Right lobe of liver (tissue), 6 donors: Measurements from ENCODE around the gene WDR93. TPM values are rescaled to one million over a fixed set of nuclear protein-coding genes. Genes with fewer than 3 reads are reported as not detected.

Experiments used
- ATAC-seq, 4 donors: fragments of 200-7000 bp; cut with Tn5 transposase; one replicate each; pipeline ENCODE4 v1.9.1; 2020; ENCODE audit warnings: mild to moderate bottlenecking in 4 of 4, moderate library complexity in 4 of 4
- DNase-seq, 3 donors: peaks; one replicate each; pipeline ENCODE4 v3.0.0-alpha.2; 2020
- H3K27ac ChIP-seq, 3 donors: fragments of 200-600 bp; one replicate each; pipeline ENCODE4 v1.8.0; 2022
- H3K27me3 ChIP-seq, 2 donors: fragments of 200-600 bp; one replicate each; pipeline ENCODE4 v1.8.0; 2022
- H3K36me3 ChIP-seq, 4 donors: fragments of 200-600 bp; sonication (generic) in 1 of 4; one replicate each; pipeline versions ENCODE4 v1.5.1 to v1.8.0; 2017 to 2022; ENCODE audit warnings: control low read depth in 1 of 4
- H3K4me1 ChIP-seq, 4 donors: fragments of 200-600 bp; sonication (generic) in 1 of 4; one replicate each; pipeline versions ENCODE4 v1.5.1 to v1.8.0; 2017 to 2022; ENCODE audit warnings: control low read depth in 1 of 4
- H3K4me3 ChIP-seq, 3 donors: fragments of 200-600 bp; one replicate each; pipeline ENCODE4 v1.8.0; 2022
- H3K9me3 ChIP-seq, 4 donors: fragments of 200-600 bp; sonication (generic) in 1 of 4; one replicate each; pipeline versions ENCODE4 v1.5.1 to v1.8.0; 2017 to 2022; ENCODE audit warnings: control low read depth in 1 of 4
- POLR2A ChIP-seq: fragments of 450-650 bp; IDR thresholded peaks from one replicate; pipeline ENCODE4 v1.6.1; 2017; ENCODE audit warnings: antibody characterized with exemption, mild to moderate bottlenecking
- WGBS: methylation state at CpG from one replicate; pipeline ENCODE4 v1.1.6; 2018; ENCODE audit warnings: low coverage, low lambda C conversion rate; ENCODE audit not compliant: insufficient coverage; ENCODE audit errors: missing lambda C conversion rate; 5-methylcytosine and 5-hydroxymethylcytosine counted together
- intact Hi-C, 2 donors: fragments of 100-400 bp; cut with DNase I; formaldehyde crosslinking; loops; one replicate each; pipeline versions ENCODE4 v1.11.2 to v1.14.1; 2022
- total RNA-seq, 6 experiments: library from RNA; depleted of rRNA in 2 of 6; stranded (reverse); fragments of >200 nt in 2 of 6; fragmentation: NEBNext Ultra II Directional in 3 of 6; extraction: Animal tissue kit (Norgen Biotek cat#: 25700) in 3 of 6; gene quantifications; one replicate each; pipeline versions ENCODE4 v1.1.0 to v1.2.4, GENCODE V29; 2016 to 2023
- TF ChIP-seq, protein P1 (sequence below), 4 donors: fragments of 200-600 bp in 3 of 4; fragments of 450-650 bp in 1 of 4; IDR thresholded peaks; one replicate each; pipeline versions ENCODE4 v1.5.1 to v1.8.0; 2016 to 2022; ENCODE audit warnings: antibody characterized with exemption in 4 of 4, mild to moderate bottlenecking in 2 of 4
- donor health status: DM: no; HTN: yes; CAD: no.
- donor health status: DM: no; HTN: no; CAD: no.
- donor health status: DM: no; HTN: no; CAD: no.
- donor health status: DM: no; HTN: yes; CAD: no.
- donor health status: DM: no; HTN: yes; CAD: no.

The WDR93 gene
- total RNA-seq, 6 experiments from 2014 or later: not detected

DNA sequence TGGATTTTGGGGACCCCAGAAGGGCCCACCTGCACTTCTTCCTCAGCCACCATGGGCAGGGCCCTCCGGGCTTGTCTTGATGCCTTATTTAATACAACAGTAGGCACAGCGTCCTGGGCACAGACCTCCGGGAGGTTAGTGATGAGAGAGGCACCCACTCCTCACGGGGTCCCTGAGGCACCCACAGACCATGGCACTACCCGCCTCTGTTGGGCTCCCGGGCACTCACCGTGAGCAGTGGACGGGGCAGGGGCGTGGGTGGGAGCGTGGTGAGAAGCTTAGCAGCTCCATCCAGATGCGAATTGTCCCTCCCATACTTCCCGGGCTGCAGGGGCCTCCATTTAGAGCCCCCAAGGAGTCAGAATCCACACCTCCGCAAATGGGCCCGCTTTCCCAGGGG, 85.2 kb downstream of the WDR93 start:
- Histone ChIP-seq H3K9me3 (no peaks in the 10 kb centered on the region), H3K4me1 (peaks cover 0 to 16% (median 3%) of the 10 kb centered on the region in 4 donors), H3K27ac (no peak overlapping the region), H3K4me3 (peak overlapping the region; percentile 32 to 44 (median 41)), H3K27me3 (no peaks in the 10 kb centered on the region), H3K36me3 (no peaks in the 10 kb centered on the region)
- intact Hi-C loops: no loop called here
- no peak for DNase-seq
- ATAC-seq: peak in 1 of 4 donors; percentile 2
- TF ChIP-seq, protein P1, sequence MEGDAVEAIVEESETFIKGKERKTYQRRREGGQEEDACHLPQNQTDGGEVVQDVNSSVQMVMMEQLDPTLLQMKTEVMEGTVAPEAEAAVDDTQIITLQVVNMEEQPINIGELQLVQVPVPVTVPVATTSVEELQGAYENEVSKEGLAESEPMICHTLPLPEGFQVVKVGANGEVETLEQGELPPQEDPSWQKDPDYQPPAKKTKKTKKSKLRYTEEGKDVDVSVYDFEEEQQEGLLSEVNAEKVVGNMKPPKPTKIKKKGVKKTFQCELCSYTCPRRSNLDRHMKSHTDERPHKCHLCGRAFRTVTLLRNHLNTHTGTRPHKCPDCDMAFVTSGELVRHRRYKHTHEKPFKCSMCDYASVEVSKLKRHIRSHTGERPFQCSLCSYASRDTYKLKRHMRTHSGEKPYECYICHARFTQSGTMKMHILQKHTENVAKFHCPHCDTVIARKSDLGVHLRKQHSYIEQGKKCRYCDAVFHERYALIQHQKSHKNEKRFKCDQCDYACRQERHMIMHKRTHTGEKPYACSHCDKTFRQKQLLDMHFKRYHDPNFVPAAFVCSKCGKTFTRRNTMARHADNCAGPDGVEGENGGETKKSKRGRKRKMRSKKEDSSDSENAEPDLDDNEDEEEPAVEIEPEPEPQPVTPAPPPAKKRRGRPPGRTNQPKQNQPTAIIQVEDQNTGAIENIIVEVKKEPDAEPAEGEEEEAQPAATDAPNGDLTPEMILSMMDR (IDR thresholded peaks at IDR 0.05): no peak
- TF ChIP-seq POLR2A: no peak
- 90% methylated on average over 2 of the region's 14 CpGs for WGBS

DNA sequence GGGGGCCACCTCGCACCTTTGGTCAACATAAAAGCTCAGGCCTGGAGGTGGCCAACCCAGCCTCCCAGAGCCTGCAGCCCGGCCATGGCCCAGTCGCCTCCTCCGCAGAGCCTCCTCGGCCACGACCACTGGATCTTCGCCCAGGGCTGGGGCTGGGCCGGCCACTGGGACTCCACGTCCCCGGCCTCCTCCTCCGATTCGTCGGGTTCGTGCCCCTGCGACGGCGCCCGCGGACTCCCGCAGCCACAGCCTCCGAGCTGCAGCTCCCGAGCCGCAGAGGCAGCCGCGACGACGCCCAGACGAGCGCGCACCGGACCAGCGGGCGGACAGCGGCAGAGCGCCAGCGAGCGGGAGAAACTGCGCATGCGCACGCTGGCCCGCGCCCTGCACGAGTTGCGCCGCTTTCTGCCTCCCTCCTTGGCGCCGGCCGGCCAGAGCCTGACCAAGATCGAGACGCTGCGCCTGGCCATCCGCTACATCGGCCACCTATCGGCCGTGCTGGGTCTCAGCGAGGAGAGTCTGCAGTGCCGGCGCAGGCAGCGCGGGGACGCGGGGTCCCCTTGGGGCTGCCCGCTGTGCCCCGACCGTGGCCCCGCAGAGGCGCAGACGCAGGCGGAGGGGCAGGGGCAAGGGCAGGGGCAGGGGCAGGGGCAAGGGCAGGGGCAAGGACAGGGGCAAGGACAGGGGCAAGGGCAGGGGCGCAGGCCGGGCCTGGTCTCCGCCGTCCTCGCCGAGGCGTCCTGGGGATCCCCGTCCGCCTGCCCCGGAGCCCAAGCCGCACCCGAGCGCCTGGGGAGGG, 85.9 kb downstream of the WDR93 start, which contains the start of gene MESP2:
TSS of gene MESP2 (plus strand) at position 59 of the 799 bp plus-strand sequence. CDS start at position 85, 26 bp downstream.
- Histone ChIP-seq H3K4me3 (peak within 1 kb of the TSS; percentile 32 to 44 (median 41)), H3K36me3 (no peaks in the 10 kb centered on the region), H3K9me3 (no peaks in the 10 kb centered on the region), H3K27ac (peak within 1 kb of the TSS in 2 of 3 donors; percentile 5 to 21), H3K4me1 (peaks cover 0 to 17% (median 3%) of the 10 kb centered on the region in 4 donors), H3K27me3 (no peaks in the 10 kb centered on the region)
- intact Hi-C loops: no loop called here
- no peak for TF ChIP-seq POLR2A
- TF ChIP-seq, protein P1 (IDR thresholded peaks at IDR 0.05): peak; percentile 21 to 39 (median 29)
- no CpG with 5 or more reads among the region's 82 CpGs for WGBS
- DNase-seq: peak; percentile 86 to 89 (median 88)
- peak; percentile 89 to 94 (median 89) for ATAC-seq

DNA sequence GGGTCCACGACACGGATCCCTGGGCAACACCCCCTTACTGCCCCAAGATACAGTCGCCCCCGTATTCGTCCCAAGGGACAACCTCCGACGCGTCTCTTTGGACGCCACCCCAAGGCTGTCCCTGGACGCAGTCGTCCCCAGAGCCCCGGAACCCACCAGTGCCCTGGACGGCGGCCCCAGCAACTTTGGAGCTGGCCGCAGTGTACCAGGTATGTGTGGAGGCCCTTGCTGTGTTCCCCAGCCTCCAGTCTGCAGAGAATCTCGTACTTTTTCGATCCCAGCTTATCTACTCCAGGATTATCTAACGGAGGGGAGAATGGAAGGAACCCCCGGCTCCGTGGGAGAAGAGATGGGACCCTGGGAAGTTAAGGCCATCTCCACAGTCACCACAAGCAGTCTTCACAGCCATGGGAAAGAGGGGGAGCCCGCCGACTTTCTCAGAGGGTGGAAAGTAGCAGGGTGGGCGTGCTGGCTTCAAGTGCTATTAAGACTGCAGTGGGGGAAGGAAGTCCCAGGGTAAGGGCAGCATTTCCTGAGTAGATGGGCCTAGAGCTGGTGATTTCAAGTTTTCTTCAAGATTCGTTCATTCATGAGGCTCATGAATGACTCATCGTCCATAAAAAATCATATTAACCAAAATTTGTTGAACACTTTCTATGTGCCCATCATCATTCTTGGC, 86.6 kb downstream of the WDR93 start:
- Histone ChIP-seq H3K27me3 (no peaks in the 10 kb centered on the region), H3K4me1 (peaks cover 0 to 24% (median 4%) of the 10 kb centered on the region in 4 donors), H3K4me3 (peak overlapping the region in 2 of 3 donors; percentile 32 to 41), H3K27ac (no peak overlapping the region), H3K9me3 (no peaks in the 10 kb centered on the region), H3K36me3 (no peaks in the 10 kb centered on the region)
- DNase-seq (no peak), ATAC-seq (no peak)
- intact Hi-C loops: no loop called here
- TF ChIP-seq, protein P1 (IDR thresholded peaks at IDR 0.05): no peak
- TF ChIP-seq POLR2A: no peak
- 79% methylated on average over 8 of the region's 25 CpGs for WGBS

GRCh38 chr15:89777782-89778380, 87.3 kb downstream of the WDR93 start:
- WGBS: 93% methylated on average over 8 of the region's 10 CpGs
- Histone ChIP-seq H3K36me3 (no peaks in the 10 kb centered on the region), H3K4me3 (no peak overlapping the region), H3K27me3 (no peaks in the 10 kb centered on the region), H3K4me1 (peaks cover 0 to 23% (median 5%) of the 10 kb centered on the region in 4 donors), H3K9me3 (no peaks in the 10 kb centered on the region), H3K27ac (no peak overlapping the region)
- no peak for ATAC-seq
- intact Hi-C loops: no loop called here
- no peak for TF ChIP-seq POLR2A
- TF ChIP-seq, protein P1 (IDR thresholded peaks at IDR 0.05): no peak
- no peak for DNase-seq
